CD4-positive, alpha-beta T cell treated with Interleukin-15 for 4 hours (primary cell): ENCODE measurements around the gene RBM28.
A peak's percentile ranks its signal among the peaks of the same experiment; 100 is the strongest.
"Not testable (repeated sequence)": the region's sequence is repeated elsewhere in the genome, so short reads cannot be mapped to it uniquely, and the experiment has no call there.

Experiments
- DNase-seq: peaks from one replicate; pipeline ENCODE4 v3.0.0-alpha.2; 2020; ENCODE audit warnings: low spot score

The RBM28 gene

GRCh38 chr7:128350708-128351295 is 7.1 kb upstream of the RBM28 start:
- DNase-seq, result no peak

- DNase-seq, result no peak
These were observed 5.7 kb upstream of the RBM28 start for GRCh38 chr7:128349466-128349825.

- peak; percentile 37 for DNase-seq
These were observed 4.0 kb upstream of the RBM28 start for GRCh38 chr7:128347647-128348097.

- DNase-seq, result no peak
These were observed 695 bp upstream of the RBM28 start for GRCh38 chr7:128344431-128344774.

- no peak for DNase-seq
These were observed 2.0 kb downstream of the RBM28 start for GRCh38 chr7:128341733-128342132.

- DNase-seq, result no peak
These were observed 8.0 kb downstream of the RBM28 start for GRCh38 chr7:128335730-128336129.

GRCh38 chr7:128324368-128324680 is 19.4 kb downstream of the RBM28 start:
- DNase-seq, result no peak

- DNase-seq, result no peak
These were observed 20.0 kb downstream of the RBM28 start for GRCh38 chr7:128323459-128324367.

- no peak for DNase-seq
These were observed 20.7 kb downstream of the RBM28 start for GRCh38 chr7:128323040-128323439.

- DNase-seq, result peak; percentile 33
These were observed 21.6 kb downstream of the RBM28 start for GRCh38 chr7:128322040-128322643.

- DNase-seq, result no peak
These were observed 22.7 kb downstream of the RBM28 start for GRCh38 chr7:128321044-128321422.

- DNase-seq, result no peak
These were observed 25.0 kb downstream of the RBM28 start for GRCh38 chr7:128318691-128319090.

GRCh38 chr7:128311013-128311412 is 32.7 kb downstream of the RBM28 start:
- DNase-seq, result no peak

- DNase-seq, result no peak
These were observed 33.2 kb downstream of the RBM28 start for GRCh38 chr7:128310499-128310898.

GRCh38 chr7:128309976-128310375 is 33.7 kb downstream of the RBM28 start:
- DNase-seq, result no peak

- DNase-seq, result no peak
These were observed 34.6 kb downstream of the RBM28 start for GRCh38 chr7:128309124-128309523.

- no peak for DNase-seq
These were observed 36.6 kb downstream of the RBM28 start for GRCh38 chr7:128307061-128307460.

GRCh38 chr7:128304212-128304611 is 39.5 kb downstream of the RBM28 start:
- no peak for DNase-seq

GRCh38 chr7:128303643-128304042 is 40.1 kb downstream of the RBM28 start:
- DNase-seq, result no peak

GRCh38 chr7:128303133-128303532 is 40.6 kb downstream of the RBM28 start:
- DNase-seq, result no peak

GRCh38 chr7:128302139-128302538 is 41.6 kb downstream of the RBM28 start:
- DNase-seq, result no peak

GRCh38 chr7:128299109-128299607 is 44.5 kb downstream of the RBM28 start:
- no peak for DNase-seq

GRCh38 chr7:128298004-128298403 is 45.7 kb downstream of the RBM28 start:
- not testable (repeated sequence) for DNase-seq
